Right cardiac atrium (tissue), 5 donors: ENCODE measurements around the gene PMS1. TPM values are rescaled to one million over a fixed set of nuclear protein-coding genes. Genes with fewer than 3 reads are reported as not detected.
"Not testable (repeated sequence)": the region's sequence is repeated elsewhere in the genome, so short reads cannot be mapped to it uniquely, and the experiment has no call there.

ENCODE experiments used
- ATAC-seq, 2 donors: fragments of 200-7000 bp; cut with Tn5 transposase; one replicate each; pipeline versions ENCODE4 v1.8.0 to v1.9.1; 2020; ENCODE audit warnings: moderate library complexity in 2 of 2, mild to moderate bottlenecking in 1 of 2
- DNase-seq, 3 donors: peaks; one replicate each; pipeline ENCODE4 v3.0.0-alpha.2; 2020
- H3K27ac ChIP-seq: one replicate; pipeline ENCODE4 v1.5.1; 2013; ENCODE audit warnings: mild to moderate bottlenecking, low read length, control low read depth, moderate library complexity
- H3K27me3 ChIP-seq: one replicate; pipeline ENCODE4 v1.6.1; 2013; ENCODE audit not compliant: control insufficient read depth, insufficient read depth
- H3K4me1 ChIP-seq: one replicate; pipeline ENCODE4 v1.6.1; 2013; ENCODE audit warnings: low read length; ENCODE audit not compliant: control insufficient read depth, insufficient read depth
- H3K4me3 ChIP-seq: one replicate; pipeline ENCODE4 v1.5.1; 2013; ENCODE audit warnings: low read length, control low read depth
- H3K9me3 ChIP-seq: one replicate; pipeline ENCODE4 v1.6.1; 2013; ENCODE audit warnings: low read length; ENCODE audit not compliant: control insufficient read depth
- WGBS: extraction: QIAGEN DNeasy Blood & Tissue Kit; methylation state at CpG from one replicate; pipeline ENCODE4 v1.1.7; 2013; 5-methylcytosine and 5-hydroxymethylcytosine counted together
- intact Hi-C, 4 donors: fragments of 100-400 bp; cut with DNase I; formaldehyde crosslinking; loops; one replicate each; pipeline versions ENCODE4 v1.11.0 to v1.14.0; 2022 to 2023
- polyA plus RNA-seq: library from polyadenylated mRNA; stranded (reverse); fragments of 200-250 nt; gene quantifications from one replicate; pipeline ENCODE4 v1.2.3, GENCODE V29; 2013
- total RNA-seq, 4 donors: library from RNA; stranded (reverse); fragmentation: NEBNext Ultra II Directional; extraction: Animal tissue kit (Norgen Biotek cat#: 25700); gene quantifications; one replicate each; pipeline ENCODE4 v1.2.1, GENCODE V29; 2021
- donor health status: healthy with polysubstance abuse.
- donor health status: DM: no; HTN: yes; CAD: no.
- donor health status: DM: no; HTN: no; CAD: no.
- donor health status: DM: no; HTN: yes; CAD: no; lungs with severe emphysema.
- donor health status: DM: yes; HTN: yes; CAD: no.

Gene PMS1
- total and polyA plus RNA-seq, 5 donors, result 7.3 to 20.8 (median 16.4) TPM

- intact Hi-C loops, result no loop called here
- 92% methylated on average over 1 of the region's 1 CpG for WGBS
- DNase-seq (no peak), ATAC-seq (no peak)
- no peaks in the 10 kb centered on the region for H3K4me1 ChIP-seq
- H3K9me3 ChIP-seq, result no peaks in the 10 kb centered on the region
- no peak overlapping the region for H3K27ac ChIP-seq
- H3K27me3 ChIP-seq, result no peaks in the 10 kb centered on the region
- H3K4me3 ChIP-seq, result no peak overlapping the region
Observed at GRCh38 chr2:189819297-189819704, 35.1 kb downstream of the PMS1 start.

- no peak for ATAC-seq
- intact Hi-C loops, result no loop called here
- H3K4me3 ChIP-seq, result no peak overlapping the region
- 94% methylated on average over 33 of the region's 33 CpGs for WGBS
- peak in 1 of 3 donors; percentile 41 for DNase-seq
- no peak overlapping the region for H3K27ac ChIP-seq
- no peaks in the 10 kb centered on the region for H3K9me3 ChIP-seq
- no peaks in the 10 kb centered on the region for H3K27me3 ChIP-seq
- H3K4me1 ChIP-seq, result no peaks in the 10 kb centered on the region
Observed at GRCh38 chr2:189821953-189822748, 37.9 kb downstream of the PMS1 start.

DNA sequence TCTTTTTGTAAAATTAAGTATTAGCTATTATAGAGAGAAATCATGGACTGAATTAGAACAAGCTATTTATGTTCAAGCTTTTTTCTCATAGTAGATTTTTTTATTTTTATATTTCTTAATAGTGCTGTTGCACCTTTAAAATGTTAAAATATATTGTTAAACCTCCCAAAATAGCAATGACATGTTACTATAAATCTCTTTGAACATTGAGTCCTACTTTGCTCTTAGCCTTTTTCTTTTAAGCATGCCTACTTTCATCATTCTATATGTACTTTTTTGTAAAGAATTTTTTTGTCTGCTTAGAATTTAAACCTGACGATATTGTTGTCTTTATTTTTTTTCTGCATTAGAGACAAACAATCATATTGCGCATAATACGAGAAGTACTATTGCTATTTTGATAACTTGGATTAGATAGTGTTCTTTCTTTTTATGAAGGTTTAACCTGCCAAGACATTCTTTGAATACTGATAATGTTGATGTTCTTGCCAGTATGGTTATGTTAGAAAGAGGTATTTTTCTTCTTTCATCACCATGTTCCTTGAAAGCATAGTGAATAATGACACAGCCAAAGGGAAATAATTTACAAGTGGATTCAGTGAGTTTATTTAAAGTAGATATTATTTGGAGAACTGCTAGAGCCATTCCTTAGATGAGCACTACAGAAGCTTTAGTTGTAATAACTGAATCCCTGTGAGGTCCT lies 40.6 kb downstream of the PMS1 start:
- no peak overlapping the region for H3K27ac ChIP-seq
- no peaks in the 10 kb centered on the region for H3K9me3 ChIP-seq
- DNase-seq (no peak), ATAC-seq (no peak)
- H3K27me3 ChIP-seq, result no peaks in the 10 kb centered on the region
- no peaks in the 10 kb centered on the region for H3K4me1 ChIP-seq
- intact Hi-C loops, result no loop called here
- no peak overlapping the region for H3K4me3 ChIP-seq
- 66% methylated on average over 3 of the region's 3 CpGs for WGBS

DNA sequence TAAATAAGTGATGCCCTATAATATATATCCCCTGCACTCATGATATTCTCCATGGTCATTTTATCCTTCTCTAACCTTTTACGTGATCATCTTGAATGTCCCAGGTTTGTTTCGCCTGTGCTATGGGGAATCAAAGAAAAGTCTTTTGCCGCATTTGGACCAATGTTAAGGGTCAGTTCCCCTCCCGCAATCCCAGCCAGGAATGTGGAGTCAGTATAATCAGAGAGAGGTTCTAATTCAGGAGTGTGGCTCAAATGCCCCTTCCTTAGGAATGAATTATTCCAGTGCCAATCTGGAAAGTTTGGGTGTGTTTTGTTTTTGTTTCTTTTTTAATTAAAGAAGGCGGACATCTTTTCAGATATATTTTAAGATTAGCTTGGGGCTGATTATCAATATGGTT lies 41.8 kb downstream of the PMS1 start:
- H3K9me3 ChIP-seq, result no peaks in the 10 kb centered on the region
- ATAC-seq, result no peak
- H3K4me3 ChIP-seq, result no peak overlapping the region
- H3K27ac ChIP-seq, result no peak overlapping the region
- DNase-seq, result no peak
- no peaks in the 10 kb centered on the region for H3K4me1 ChIP-seq
- H3K27me3 ChIP-seq, result no peaks in the 10 kb centered on the region
- intact Hi-C loops, result no loop called here
- WGBS, result 98% methylated on average over 5 of the region's 5 CpGs

DNA sequence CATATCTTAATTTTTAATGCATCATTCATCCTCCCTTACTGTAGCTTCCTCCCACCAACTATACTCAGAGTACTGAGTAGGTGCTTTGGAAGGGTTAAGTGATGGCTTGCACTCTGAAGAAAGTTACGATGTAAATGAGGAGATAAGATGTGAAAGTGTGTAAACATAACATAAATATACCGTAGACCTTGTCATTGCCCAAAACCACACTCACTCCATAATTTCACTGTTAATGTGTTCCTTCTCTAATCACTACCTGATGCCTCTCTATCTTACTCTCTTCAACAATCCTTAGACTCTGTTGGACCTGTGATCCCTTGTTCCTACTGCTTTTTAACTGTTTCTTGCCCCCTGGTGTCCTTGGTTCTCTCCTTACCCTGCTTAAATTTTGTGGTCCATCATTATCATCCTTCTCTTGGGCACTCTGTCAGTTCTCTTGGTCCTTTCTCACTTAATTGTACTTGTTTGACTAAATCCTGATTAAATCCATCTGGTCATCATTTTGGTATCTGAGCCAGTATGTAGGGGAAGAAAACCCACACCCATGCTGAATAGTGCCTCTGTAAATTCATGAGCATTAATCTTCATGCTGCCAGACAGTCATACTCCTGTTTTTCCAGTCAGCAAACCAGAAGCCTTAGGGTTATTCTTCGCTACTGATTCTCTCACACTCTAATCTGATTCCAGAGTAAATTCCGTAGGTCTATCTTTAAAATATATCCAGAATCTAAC lies 45.0 kb downstream of the PMS1 start:
- H3K4me1 ChIP-seq, result no peaks in the 10 kb centered on the region

GRCh38 chr2:189830510-189830909 lies 46.3 kb downstream of the PMS1 start:
- 77% methylated on average over 1 of the region's 1 CpG for WGBS
- H3K4me3 ChIP-seq, result no peak overlapping the region

More for the DNA sequence above, 45.0 kb downstream of the PMS1 start:
- 83% methylated on average over 4 of the region's 4 CpGs for WGBS
- DNase-seq (no peak), ATAC-seq (no peak)
- H3K27me3 ChIP-seq, result no peaks in the 10 kb centered on the region
- H3K9me3 ChIP-seq, result no peaks in the 10 kb centered on the region
- intact Hi-C loops, result no loop called here
- no peak overlapping the region for H3K27ac ChIP-seq
- H3K4me3 ChIP-seq, result no peak overlapping the region

DNA sequence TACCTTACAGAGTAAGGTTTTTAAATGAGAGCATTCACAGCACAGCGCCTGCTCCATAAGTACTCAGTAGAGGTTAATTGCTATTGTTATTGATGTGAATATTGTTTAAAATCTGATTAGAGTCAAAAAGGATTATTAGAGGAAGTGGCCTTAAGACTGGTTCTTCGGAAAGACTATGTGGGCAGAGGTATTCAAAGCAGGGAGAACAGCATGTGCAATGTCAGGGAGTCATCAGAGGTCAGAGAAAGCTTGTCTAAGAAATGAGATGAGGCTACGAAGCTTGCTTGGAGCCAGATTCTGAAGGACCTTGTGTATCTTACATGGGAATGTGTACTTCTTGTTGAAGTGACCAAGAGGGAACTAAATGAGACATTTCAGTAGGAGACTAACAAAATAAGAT lies 49.8 kb downstream of the PMS1 start:
- Histone ChIP-seq H3K4me3 (no peak overlapping the region), H3K4me1 (no peaks in the 10 kb centered on the region), H3K27ac (no peak overlapping the region), H3K9me3 (no peaks in the 10 kb centered on the region), H3K27me3 (no peaks in the 10 kb centered on the region)
- intact Hi-C loops, result no loop called here
- ATAC-seq, result no peak
- DNase-seq, result no peak
- 84% methylated on average over 3 of the region's 3 CpGs for WGBS

More at GRCh38 chr2:189830510-189830909, 46.3 kb downstream of the PMS1 start:
- intact Hi-C loops, result no loop called here
- Histone ChIP-seq H3K27ac (no peak overlapping the region), H3K4me1 (no peaks in the 10 kb centered on the region), H3K27me3 (no peaks in the 10 kb centered on the region), H3K9me3 (no peaks in the 10 kb centered on the region)
- no peak for ATAC-seq
- DNase-seq, result peak in 1 of 3 donors; percentile 16

DNA sequence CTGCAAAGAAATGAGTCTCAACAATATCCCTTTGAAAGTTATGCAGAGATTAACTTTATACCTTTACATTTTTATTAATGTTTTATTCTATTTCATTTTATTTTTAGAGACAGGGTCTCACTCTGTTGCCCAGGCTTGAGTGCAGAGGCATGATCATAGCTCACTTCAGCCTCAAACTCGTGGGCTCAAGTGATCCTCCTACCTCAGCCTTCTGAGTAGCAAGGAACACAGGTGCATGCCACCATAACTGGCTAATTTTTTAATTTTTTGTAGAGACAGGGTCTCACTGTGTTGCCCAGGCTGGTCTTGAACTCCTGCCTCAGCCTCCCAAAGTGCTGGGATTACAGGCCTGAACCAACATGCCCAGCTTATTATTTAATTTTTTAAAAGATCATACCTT lies 50.4 kb downstream of the PMS1 start:
- H3K9me3 ChIP-seq, H3K4me1 ChIP-seq, intact Hi-C loops, H3K27me3 ChIP-seq, DNase-seq, H3K27ac ChIP-seq, H3K4me3 ChIP-seq, ATAC-seq: not testable (repeated sequence)
- 95% methylated on average over 1 of the region's 1 CpG for WGBS

DNA sequence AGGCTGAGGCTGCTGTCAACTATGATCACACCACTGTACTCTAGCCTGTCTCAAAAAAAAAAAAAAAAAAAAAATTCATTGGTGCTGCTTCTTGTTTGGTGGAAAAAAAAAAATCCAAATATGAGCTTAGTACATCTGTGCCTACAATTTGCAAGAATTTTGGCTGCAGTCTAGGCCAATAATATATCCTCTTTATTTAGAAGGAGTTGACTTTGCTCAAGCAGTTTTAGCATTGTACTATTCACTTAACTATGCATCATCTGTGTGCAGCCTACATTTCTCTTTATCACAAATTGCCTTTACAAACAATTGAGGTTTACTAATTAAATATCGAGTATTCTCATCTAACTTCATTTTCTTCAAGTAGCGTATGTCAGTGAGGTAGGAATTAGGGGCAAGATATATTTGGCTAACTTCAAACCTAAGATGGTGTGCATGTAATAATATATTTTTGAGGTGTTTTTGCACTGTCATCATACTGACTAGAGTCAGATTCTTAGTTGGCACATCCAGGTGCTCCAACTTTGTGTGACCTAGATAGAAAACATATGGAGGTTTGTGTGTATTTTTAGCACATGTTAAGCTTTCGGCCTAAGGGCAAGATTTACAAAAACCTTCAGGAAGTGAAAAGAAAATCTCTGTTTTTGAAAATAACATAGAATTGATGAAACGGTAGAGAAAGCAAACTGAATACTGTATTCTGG lies 51.8 kb downstream of the PMS1 start:
- no peak for ATAC-seq

DNA sequence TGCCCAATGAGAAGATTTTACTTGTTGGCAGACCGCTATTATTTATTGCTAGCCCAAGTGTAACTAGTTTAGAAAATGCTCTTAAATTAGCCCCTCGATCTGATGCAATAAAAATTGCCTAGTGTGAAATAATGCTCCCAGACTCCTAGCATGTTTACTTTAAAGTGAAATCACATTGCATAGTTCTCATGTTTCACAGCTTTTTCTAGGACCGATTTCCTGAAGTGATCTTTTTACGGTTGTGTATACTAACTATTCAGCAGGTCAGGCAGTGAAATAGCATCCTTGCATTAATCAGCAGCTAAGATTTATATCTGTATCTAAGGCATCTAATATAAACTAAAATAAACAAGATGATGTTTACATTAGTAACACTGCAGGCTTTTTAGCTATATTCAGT lies 52.4 kb downstream of the PMS1 start:
- no peak overlapping the region for H3K4me3 ChIP-seq
- WGBS, result 73% methylated on average over 4 of the region's 4 CpGs
- no peak overlapping the region for H3K27ac ChIP-seq
- no peaks in the 10 kb centered on the region for H3K4me1 ChIP-seq
- no peaks in the 10 kb centered on the region for H3K27me3 ChIP-seq
- no peaks in the 10 kb centered on the region for H3K9me3 ChIP-seq
- no peak for ATAC-seq
- intact Hi-C loops, result no loop called here
- DNase-seq, result no peak

More for the DNA sequence above, 51.8 kb downstream of the PMS1 start:
- 76% methylated on average over 4 of the region's 4 CpGs for WGBS
- Histone ChIP-seq H3K9me3 (no peaks in the 10 kb centered on the region), H3K4me3 (no peak overlapping the region), H3K27ac (no peak overlapping the region), H3K27me3 (no peaks in the 10 kb centered on the region), H3K4me1 (no peaks in the 10 kb centered on the region)
- no peak for DNase-seq
- intact Hi-C loops, result no loop called here
